ENCODE measurements around the gene UGT1A4. TPM values are rescaled to one million over a fixed set of nuclear protein-coding genes. Genes with fewer than 3 reads are reported as not detected.

The UGT1A4 gene
- total RNA-seq, 2 donors from 2014 or later = not detected

DNA sequence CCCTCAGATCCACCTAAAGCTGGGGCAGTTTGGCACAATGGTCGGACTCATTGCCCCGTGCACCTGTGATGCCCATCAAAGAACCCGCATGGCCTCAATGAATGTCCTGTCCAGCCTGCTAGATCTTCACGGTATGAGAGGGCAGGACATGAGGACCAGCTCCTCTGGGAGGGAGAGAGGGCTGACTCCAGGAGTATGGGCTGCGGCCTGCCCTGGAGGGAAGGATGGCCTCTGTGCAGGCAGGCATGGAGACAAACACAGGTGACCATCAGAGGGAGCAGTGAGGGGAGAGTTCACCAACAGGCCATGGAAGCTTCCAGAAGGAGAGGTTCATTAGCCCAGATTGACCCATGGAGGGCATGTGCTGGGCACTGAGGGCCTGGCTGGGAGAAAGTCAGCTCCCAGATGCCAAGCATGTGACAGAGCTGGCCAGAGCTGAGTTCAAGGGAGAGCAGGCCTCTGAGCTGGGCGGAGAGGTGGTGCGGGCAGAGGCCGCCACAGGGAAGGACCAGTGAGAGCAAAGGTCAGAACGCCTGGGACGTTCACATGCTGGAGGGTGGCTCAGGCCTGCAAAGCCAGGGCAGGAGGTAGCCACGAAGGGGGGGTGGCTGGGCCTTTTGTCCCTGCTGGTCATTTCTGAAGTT is 99.6 kb downstream of the UGT1A4 start:
- no peaks in the 10 kb centered on the region for H3K4me1 ChIP-seq (ENCODE audit: control insufficient read depth in 1 of 2, low read depth in 2 of 2)
- H3K27me3 ChIP-seq (replicated peaks; ENCODE audit: insufficient read depth) = no peaks in the 10 kb centered on the region
- no peak overlapping the region for H3K27ac ChIP-seq
- no peak overlapping the region for H3K4me3 ChIP-seq
- TF ChIP-seq, protein P1, sequence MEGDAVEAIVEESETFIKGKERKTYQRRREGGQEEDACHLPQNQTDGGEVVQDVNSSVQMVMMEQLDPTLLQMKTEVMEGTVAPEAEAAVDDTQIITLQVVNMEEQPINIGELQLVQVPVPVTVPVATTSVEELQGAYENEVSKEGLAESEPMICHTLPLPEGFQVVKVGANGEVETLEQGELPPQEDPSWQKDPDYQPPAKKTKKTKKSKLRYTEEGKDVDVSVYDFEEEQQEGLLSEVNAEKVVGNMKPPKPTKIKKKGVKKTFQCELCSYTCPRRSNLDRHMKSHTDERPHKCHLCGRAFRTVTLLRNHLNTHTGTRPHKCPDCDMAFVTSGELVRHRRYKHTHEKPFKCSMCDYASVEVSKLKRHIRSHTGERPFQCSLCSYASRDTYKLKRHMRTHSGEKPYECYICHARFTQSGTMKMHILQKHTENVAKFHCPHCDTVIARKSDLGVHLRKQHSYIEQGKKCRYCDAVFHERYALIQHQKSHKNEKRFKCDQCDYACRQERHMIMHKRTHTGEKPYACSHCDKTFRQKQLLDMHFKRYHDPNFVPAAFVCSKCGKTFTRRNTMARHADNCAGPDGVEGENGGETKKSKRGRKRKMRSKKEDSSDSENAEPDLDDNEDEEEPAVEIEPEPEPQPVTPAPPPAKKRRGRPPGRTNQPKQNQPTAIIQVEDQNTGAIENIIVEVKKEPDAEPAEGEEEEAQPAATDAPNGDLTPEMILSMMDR (IDR thresholded peaks at IDR 0.05) = no peak
- ATAC-seq (ENCODE audit: insufficient number of reproducible peaks, low FRiP score, low read depth) (no peak), DNase-seq (ENCODE audit: low spot score) (no peak)
- no peaks in the 10 kb centered on the region for H3K9me3 ChIP-seq
- H3K36me3 ChIP-seq = no peaks in the 10 kb centered on the region

DNA sequence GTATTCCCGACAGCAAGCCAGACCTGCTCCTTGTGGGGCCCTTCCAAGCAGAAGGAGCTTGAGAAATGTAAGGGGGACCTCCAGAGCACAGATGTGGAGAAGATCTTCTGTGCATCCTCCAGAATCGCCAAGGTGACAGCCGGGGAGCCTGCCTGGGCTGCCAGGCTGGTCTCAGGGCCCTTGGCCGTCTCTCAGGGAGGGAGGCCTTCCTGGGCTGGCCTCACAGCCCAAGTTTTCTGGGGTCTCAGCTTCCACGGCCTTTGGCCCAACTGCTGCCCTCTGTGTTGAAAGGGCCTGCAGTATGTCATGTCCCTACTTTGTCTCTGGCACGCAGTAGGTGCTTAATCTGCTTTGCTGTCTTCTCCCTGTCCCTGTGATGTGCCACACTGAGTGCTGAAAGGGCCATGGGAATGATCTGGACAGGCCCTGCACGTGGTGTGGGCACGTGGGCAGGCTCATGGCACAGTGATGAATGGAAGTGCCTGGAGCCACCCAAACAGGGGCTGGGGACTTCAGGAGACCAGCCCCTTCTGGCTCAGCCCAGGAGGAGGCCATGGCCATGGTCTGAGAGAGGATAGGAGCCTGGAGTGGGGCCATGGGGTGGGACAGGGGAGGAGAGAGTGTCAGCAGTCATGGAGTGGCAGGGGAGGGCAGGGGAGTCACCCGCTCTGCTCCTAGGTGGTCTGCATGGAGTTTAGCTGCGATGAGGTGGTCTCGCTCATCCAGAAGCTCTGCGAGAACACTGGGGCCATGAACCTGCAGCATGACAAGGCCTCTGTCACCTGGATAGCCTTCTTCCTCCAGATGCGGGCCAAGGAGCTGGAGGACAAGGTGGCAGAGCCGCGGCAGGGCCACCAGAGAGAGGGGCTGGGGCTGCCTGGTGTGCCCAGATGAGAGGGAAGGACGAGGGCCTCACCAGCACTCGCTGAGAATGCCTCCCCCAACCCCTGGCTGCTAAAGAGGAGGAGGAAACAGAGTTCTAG is 100.4 kb downstream of the UGT1A4 start:
- DNase-seq (ENCODE audit: low spot score) = no peak
- no peak overlapping the region for H3K4me3 ChIP-seq
- no peaks in the 10 kb centered on the region for H3K27me3 ChIP-seq (replicated peaks; ENCODE audit: insufficient read depth)
- no peak for ATAC-seq (ENCODE audit: insufficient number of reproducible peaks, low FRiP score, low read depth)
- no peaks in the 10 kb centered on the region for H3K9me3 ChIP-seq
- no peaks in the 10 kb centered on the region for H3K4me1 ChIP-seq (ENCODE audit: control insufficient read depth in 1 of 2, low read depth in 2 of 2)
- TF ChIP-seq, protein P1 (IDR thresholded peaks at IDR 0.05) = no peak
- H3K36me3 ChIP-seq = no peaks in the 10 kb centered on the region
- no peak overlapping the region for H3K27ac ChIP-seq

DNA sequence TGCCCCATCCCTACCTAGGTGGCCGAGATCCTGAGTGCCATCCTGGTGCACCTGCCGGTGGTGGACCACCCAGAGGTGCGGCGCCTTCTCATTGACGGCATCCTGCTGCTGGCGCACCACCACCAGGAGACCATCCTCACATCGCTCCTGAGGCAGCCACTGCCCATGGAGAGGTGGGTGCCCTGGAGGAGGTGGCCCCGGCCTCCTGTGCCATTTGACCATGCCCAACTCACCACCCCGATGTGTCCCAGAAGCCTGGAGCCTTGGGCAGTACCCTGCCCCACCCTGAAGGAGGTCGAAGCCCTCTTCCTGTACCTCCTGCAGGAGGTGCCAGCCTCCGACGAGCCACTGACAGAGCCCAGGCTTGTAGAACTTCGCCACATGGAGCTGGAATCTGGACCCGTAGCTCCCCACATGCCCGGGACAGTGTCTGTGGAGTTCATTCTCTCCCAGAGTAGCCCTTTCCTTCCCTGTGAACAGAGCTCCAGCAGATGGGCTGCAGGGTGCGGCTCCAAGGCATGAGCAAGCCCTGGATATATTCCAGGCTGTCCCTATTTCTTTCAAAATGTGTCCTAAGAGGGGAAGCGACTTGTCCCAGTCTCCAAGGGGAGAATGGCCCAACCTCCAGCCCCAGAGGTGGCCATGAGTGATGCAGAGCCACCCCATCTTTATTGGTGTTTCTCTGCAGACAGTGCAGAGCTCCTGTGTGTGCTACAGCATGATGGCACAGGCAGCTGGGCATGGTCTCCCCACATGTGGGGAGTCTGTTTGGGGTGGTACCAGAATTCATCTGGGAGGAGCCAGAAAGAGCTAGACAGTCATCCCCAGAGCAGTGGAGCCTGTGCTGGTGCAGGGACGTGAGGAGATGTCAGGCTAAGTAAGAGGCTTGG is 101.6 kb downstream of the UGT1A4 start:
- Histone ChIP-seq H3K36me3 (no peaks in the 10 kb centered on the region), H3K9me3 (no peaks in the 10 kb centered on the region), H3K4me1 (ENCODE audit: control insufficient read depth in 1 of 2, low read depth in 2 of 2) (no peaks in the 10 kb centered on the region), H3K27me3 (replicated peaks; ENCODE audit: insufficient read depth) (no peaks in the 10 kb centered on the region), H3K27ac (no peak overlapping the region), H3K4me3 (no peak overlapping the region)
- no peak for ATAC-seq (ENCODE audit: insufficient number of reproducible peaks, low FRiP score, low read depth)
- TF ChIP-seq, protein P1 (IDR thresholded peaks at IDR 0.05) = no peak
- DNase-seq (ENCODE audit: low spot score) = no peak

DNA sequence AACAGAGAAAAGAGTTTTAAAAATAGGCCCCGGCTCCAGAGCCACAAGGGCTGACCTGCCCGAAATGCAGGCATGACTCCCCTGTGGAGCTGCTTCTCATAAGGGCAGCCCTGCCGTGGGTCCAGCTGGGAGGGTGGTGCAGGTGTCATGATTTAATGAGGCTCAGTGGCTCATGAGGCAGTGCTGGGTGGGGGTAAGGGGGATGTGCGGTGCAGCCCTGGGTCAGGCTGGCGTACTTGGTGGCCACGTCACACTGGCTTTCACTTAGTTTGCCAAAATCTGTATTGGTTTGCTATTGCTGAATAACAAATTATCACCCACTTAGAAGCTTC is 102.2 kb downstream of the UGT1A4 start:
- H3K27me3 ChIP-seq (replicated peaks; ENCODE audit: insufficient read depth) = no peaks in the 10 kb centered on the region
- DNase-seq (ENCODE audit: low spot score) = no peak
- no peak overlapping the region for H3K27ac ChIP-seq
- H3K4me3 ChIP-seq = no peak overlapping the region
- TF ChIP-seq, protein P1 (IDR thresholded peaks at IDR 0.05) = no peak
- H3K4me1 ChIP-seq (ENCODE audit: control insufficient read depth in 1 of 2, low read depth in 2 of 2) = no peaks in the 10 kb centered on the region
- no peaks in the 10 kb centered on the region for H3K36me3 ChIP-seq
- no peak for ATAC-seq (ENCODE audit: insufficient number of reproducible peaks, low FRiP score, low read depth)
- H3K9me3 ChIP-seq = no peaks in the 10 kb centered on the region

All from thoracic aorta (tissue), 2 donors.